Left lung (tissue), 10 donors: ENCODE data around the gene AHSG. TPM values are rescaled to one million over a fixed set of nuclear protein-coding genes. Genes with fewer than 3 reads are reported as not detected.

Source experiments
- ATAC-seq: fragments of 200-7000 bp; cut with Tn5 transposase; one replicate; pipeline ENCODE4 v1.9.1; 2020; ENCODE audit warnings: moderate library complexity
- DNase-seq, 4 donors: peaks; one replicate each; pipeline ENCODE4 v3.0.0-alpha.2; 2013 to 2020
- H3K27ac ChIP-seq, 2 donors: fragments of 200-600 bp; sonication (generic) in 1 of 2; one replicate each; pipeline versions ENCODE4 v1.5.0 to v1.8.0; 2020 to 2021
- H3K27me3 ChIP-seq, 2 donors: fragments of 200-600 bp; sonication (generic) in 1 of 2; one replicate each; pipeline versions ENCODE4 v1.5.0 to v1.8.0; 2020 to 2021
- H3K36me3 ChIP-seq, 2 donors: fragments of 200-600 bp; sonication (generic) in 1 of 2; one replicate each; pipeline versions ENCODE4 v1.5.0 to v1.8.0; 2020 to 2021
- H3K4me1 ChIP-seq, 2 donors: fragments of 200-600 bp; one replicate each; pipeline ENCODE4 v1.8.0; 2021
- H3K4me3 ChIP-seq, 2 donors: fragments of 200-600 bp; sonication (generic) in 1 of 2; one replicate each; pipeline versions ENCODE4 v1.5.0 to v1.8.0; 2020 to 2021; ENCODE audit warnings: mild to moderate bottlenecking in 1 of 2
- H3K9me3 ChIP-seq, 2 donors: fragments of 200-600 bp; sonication (generic) in 1 of 2; one replicate each; pipeline versions ENCODE4 v1.5.0 to v1.8.0; 2020 to 2021
- CTCF ChIP-seq, 2 donors: fragments of 200-600 bp; sonication (generic) in 1 of 2; IDR thresholded peaks; one replicate each; pipeline versions ENCODE4 v1.5.0 to v1.8.0; 2021; ENCODE audit warnings: antibody characterized with exemption in 2 of 2
- intact Hi-C, 2 donors: fragments of 100-400 bp; cut with DNase I; formaldehyde crosslinking; loops; one replicate each; pipeline versions ENCODE4 v1.11.2 to v1.14.2; 2022
- polyA plus RNA-seq, 6 donors: library from polyadenylated mRNA; unstranded; fragments of 120-200 nt; gene quantifications; one replicate each; pipeline ENCODE4 v1.2.1, GENCODE V29; 2013; ENCODE audit not compliant: insufficient read length in 6 of 6
- total RNA-seq, 2 donors: library from RNA; stranded (reverse); fragmentation: NEBNext Ultra II Directional; extraction: Animal tissue kit (Norgen Biotek cat#: 25700); gene quantifications; one replicate each; pipeline ENCODE4 v1.2.1, GENCODE V29; 2021
- donor health status: DM: no; HTN: yes; CAD: no.
- donor health status: DM: no; HTN: no; CAD: no.

Gene AHSG
- total and polyA plus RNA-seq, 8 donors: 0.09 to 5.7 (median 3.2) TPM; not detected in 5

DNA sequence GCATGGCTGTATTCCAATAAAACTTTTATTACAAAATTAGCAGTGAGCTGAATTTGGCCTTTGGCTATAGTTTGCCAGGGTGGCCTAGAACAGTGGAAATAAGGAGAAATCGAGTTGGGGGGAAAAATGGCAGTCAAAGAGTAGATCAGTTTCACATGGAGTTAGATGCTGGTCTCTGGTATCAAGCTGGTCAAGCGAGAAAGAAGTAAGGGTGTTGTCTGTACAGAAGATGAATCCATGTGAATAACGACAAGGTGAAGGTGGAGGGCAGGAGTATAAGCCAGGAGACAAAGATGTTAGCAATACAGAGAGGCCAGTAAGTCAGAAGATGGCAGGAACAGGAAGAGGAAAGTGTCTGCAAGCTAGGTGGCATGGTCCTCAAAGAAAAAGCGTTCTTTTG is 11.7 kb downstream of the AHSG start:
- no peak for ATAC-seq
- intact Hi-C loops: no loop called here
- no peak for TF ChIP-seq CTCF (IDR thresholded peaks at IDR 0.05)

GRCh38 chr3:186625600-186626042 is 12.8 kb downstream of the AHSG start:
- Histone ChIP-seq H3K4me3 (no peak overlapping the region), H3K9me3 (no peaks in the 10 kb centered on the region), H3K27ac (no peak overlapping the region), H3K4me1 (no peaks in the 10 kb centered on the region), H3K27me3 (peaks cover 0 to under 1% of the 10 kb centered on the region in 2 donors), H3K36me3 (no peaks in the 10 kb centered on the region)
- ATAC-seq: no peak
- no peak for DNase-seq
- no peak for TF ChIP-seq CTCF (IDR thresholded peaks at IDR 0.05)
- intact Hi-C loops: no loop called here

More for the DNA sequence above, 11.7 kb downstream of the AHSG start:
- Histone ChIP-seq H3K27ac (no peak overlapping the region), H3K4me3 (no peak overlapping the region), H3K9me3 (no peaks in the 10 kb centered on the region), H3K27me3 (peaks cover 0 to 9% of the 10 kb centered on the region in 2 donors), H3K36me3 (no peaks in the 10 kb centered on the region), H3K4me1 (no peaks in the 10 kb centered on the region)
- no peak for DNase-seq

GRCh38 chr3:186626254-186626847 is 13.5 kb downstream of the AHSG start:
- Histone ChIP-seq H3K36me3 (no peaks in the 10 kb centered on the region), H3K4me1 (no peaks in the 10 kb centered on the region), H3K9me3 (no peaks in the 10 kb centered on the region), H3K27me3 (no peaks in the 10 kb centered on the region), H3K27ac (no peak overlapping the region), H3K4me3 (no peak overlapping the region)
- no peak for TF ChIP-seq CTCF (IDR thresholded peaks at IDR 0.05)
- ATAC-seq (no peak), DNase-seq (no peak)
- intact Hi-C loops: no loop called here

DNA sequence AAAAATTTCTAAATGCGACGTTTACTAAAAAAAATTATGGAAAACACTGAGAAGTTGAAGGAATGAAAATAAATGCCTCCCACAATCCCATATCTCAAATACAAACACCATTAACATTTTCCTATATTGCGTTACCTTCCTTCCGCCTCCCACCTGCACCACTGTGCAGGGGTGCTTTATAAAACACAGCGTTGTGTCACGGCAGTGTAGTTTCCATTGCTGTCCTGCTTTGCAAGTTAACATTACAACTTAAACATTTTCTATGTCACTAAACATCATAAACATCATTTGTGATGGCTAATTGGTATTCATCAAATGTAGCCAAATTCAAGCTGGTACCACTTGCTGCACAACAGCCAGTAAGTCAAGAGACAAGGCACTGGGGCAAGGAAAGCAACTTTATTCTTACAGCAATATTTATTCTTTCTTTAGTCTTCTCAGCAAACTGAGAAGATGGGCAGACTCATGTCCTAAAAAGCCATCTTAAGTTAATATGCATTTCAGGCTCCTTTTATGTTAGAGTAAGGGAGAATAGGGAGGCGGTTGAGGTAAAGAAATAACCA is 15.1 kb downstream of the AHSG start:
- TF ChIP-seq CTCF (IDR thresholded peaks at IDR 0.05): no peak
- no peak overlapping the region for H3K27ac ChIP-seq
- no peaks in the 10 kb centered on the region for H3K4me1 ChIP-seq
- no peaks in the 10 kb centered on the region for H3K9me3 ChIP-seq
- DNase-seq (no peak), ATAC-seq (no peak)
- no peak overlapping the region for H3K4me3 ChIP-seq
- intact Hi-C loops: no loop called here
- H3K36me3 ChIP-seq: no peaks in the 10 kb centered on the region
- H3K27me3 ChIP-seq: no peaks in the 10 kb centered on the region

- Histone ChIP-seq H3K27ac (no peak overlapping the region), H3K4me1 (no peaks in the 10 kb centered on the region), H3K9me3 (no peaks in the 10 kb centered on the region), H3K36me3 (no peaks in the 10 kb centered on the region), H3K4me3 (no peak overlapping the region), H3K27me3 (no peaks in the 10 kb centered on the region)
- no peak for TF ChIP-seq CTCF (IDR thresholded peaks at IDR 0.05)
- ATAC-seq (no peak), DNase-seq (no peak)
- intact Hi-C loops: no loop called here
Measured at GRCh38 chr3:186628756-186629155, 15.9 kb downstream of the AHSG start.
